Ovary (tissue), 3 donors: Measurements from ENCODE around the gene PAQR5.

Source experiments
- POLR2A ChIP-seq: fragments of 450-650 bp; IDR thresholded peaks from one replicate; pipeline ENCODE4 v1.6.1; 2017; ENCODE audit warnings: antibody characterized with exemption, mild to moderate bottlenecking, moderate library complexity
- TF ChIP-seq, protein P1 (sequence below), 3 donors: fragments of 450-650 bp in 2 of 3; fragments of 200-600 bp in 1 of 3; IDR thresholded peaks; one replicate each; pipeline versions ENCODE4 v1.5.1 to v1.8.0; 2016 to 2022; ENCODE audit warnings: antibody characterized with exemption in 3 of 3, mild to moderate bottlenecking in 1 of 3
- donor health status: DM: no; HTN: no; CAD: no.

DNA sequence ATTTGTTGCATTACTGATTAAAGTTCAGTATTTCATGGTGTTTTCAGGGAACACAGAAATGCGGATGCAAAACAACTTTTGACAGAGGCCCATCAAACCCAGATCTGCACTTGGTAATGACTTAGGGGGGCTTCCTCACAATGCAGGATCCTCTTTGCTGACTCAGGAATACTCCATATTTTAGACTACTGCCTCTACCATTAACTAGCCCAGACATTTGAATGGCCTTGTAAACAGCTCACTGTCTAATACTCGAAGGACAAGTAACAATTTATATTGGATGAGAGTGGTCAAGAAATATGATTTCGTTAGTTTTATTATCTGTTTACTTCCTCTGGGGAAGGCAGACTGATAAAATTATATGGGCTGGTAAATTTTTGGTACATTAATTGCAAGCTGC is 106.4 kb downstream of the PAQR5 start:
- TF ChIP-seq, protein P1, sequence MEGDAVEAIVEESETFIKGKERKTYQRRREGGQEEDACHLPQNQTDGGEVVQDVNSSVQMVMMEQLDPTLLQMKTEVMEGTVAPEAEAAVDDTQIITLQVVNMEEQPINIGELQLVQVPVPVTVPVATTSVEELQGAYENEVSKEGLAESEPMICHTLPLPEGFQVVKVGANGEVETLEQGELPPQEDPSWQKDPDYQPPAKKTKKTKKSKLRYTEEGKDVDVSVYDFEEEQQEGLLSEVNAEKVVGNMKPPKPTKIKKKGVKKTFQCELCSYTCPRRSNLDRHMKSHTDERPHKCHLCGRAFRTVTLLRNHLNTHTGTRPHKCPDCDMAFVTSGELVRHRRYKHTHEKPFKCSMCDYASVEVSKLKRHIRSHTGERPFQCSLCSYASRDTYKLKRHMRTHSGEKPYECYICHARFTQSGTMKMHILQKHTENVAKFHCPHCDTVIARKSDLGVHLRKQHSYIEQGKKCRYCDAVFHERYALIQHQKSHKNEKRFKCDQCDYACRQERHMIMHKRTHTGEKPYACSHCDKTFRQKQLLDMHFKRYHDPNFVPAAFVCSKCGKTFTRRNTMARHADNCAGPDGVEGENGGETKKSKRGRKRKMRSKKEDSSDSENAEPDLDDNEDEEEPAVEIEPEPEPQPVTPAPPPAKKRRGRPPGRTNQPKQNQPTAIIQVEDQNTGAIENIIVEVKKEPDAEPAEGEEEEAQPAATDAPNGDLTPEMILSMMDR (IDR thresholded peaks at IDR 0.05) = no peak
- no peak for TF ChIP-seq POLR2A
